OCI-LY3 (cell line): ENCODE measurements around the gene PDE1A.

Experiments
- EZH2phosphoT487 ChIP-seq: fragments of 200-600 bp; shearing (Covaris generic); IDR thresholded peaks from 2 replicates; pipeline ENCODE4 v1.6.1; 2018; ENCODE audit warnings: antibody characterized with exemption, mixed run types, low read depth
- TF ChIP-seq, protein P1 (sequence below): fragments of 200-600, 300-600 bp; sonication (generic); IDR thresholded peaks from 2 replicates; pipeline ENCODE4 v1.5.1; 2014; ENCODE audit warnings: antibody characterized with exemption, low read length, low read depth

DNA sequence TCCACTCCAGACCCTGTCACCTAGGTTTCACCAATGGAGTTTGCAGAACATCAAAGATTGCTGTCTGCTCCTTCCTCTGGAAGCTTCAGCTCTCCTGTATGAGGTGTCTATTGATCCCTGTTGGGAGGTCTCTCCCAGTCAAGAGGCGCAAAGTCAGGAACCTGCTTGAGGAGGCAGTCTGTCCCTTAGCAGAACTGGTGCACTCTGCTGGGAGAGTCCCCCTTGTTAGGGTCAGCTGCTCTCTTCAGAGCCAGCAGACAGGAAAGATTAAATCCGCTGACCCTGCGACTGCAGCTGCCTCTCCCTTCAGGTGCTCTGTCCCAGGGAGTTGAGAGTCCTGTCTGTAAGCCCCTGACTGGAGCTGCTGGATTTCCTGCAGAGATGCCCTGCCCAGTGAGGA, 245.5 kb downstream of the PDE1A start:
- TF ChIP-seq, protein P1, sequence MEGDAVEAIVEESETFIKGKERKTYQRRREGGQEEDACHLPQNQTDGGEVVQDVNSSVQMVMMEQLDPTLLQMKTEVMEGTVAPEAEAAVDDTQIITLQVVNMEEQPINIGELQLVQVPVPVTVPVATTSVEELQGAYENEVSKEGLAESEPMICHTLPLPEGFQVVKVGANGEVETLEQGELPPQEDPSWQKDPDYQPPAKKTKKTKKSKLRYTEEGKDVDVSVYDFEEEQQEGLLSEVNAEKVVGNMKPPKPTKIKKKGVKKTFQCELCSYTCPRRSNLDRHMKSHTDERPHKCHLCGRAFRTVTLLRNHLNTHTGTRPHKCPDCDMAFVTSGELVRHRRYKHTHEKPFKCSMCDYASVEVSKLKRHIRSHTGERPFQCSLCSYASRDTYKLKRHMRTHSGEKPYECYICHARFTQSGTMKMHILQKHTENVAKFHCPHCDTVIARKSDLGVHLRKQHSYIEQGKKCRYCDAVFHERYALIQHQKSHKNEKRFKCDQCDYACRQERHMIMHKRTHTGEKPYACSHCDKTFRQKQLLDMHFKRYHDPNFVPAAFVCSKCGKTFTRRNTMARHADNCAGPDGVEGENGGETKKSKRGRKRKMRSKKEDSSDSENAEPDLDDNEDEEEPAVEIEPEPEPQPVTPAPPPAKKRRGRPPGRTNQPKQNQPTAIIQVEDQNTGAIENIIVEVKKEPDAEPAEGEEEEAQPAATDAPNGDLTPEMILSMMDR = no peak
- TF ChIP-seq EZH2phosphoT487 = no peak
